Lung microvascular endothelial cell (primary cell): ENCODE data around the gene BPIFA1. TPM values are rescaled to one million over a fixed set of nuclear protein-coding genes. Genes with fewer than 3 reads are reported as not detected.
A peak's percentile ranks its signal among the peaks of the same experiment; 100 is the strongest.

ENCODE experiments used
- DNase-seq, 2 donors: peaks; one replicate each; pipeline versions ENCODE4 v3.0.0 to v3.0.0-alpha.2; 2010; ENCODE audit warnings: low read depth in 2 of 2
- total RNA-seq: library from RNA; depleted of rRNA; stranded (reverse); fragments of >200 nt; gene quantifications from 2 replicates; pipeline ENCODE4 v1.2.1, GENCODE V29; 2014

The BPIFA1 gene
- total RNA-seq, 1 donor from 2014 or later = not detected

GRCh38 chr20:33239979-33240736 lies 4.4 kb downstream of the BPIFA1 start:
- DNase-seq = no peak

GRCh38 chr20:33240923-33241322 lies 5.1 kb downstream of the BPIFA1 start:
- no peak for DNase-seq

GRCh38 chr20:33242319-33243100 lies 6.7 kb downstream of the BPIFA1 start:
- no peak for DNase-seq

GRCh38 chr20:33246077-33246476 lies 10.3 kb downstream of the BPIFA1 start:
- no peak for DNase-seq

GRCh38 chr20:33249456-33249855 lies 13.7 kb downstream of the BPIFA1 start:
- no peak for DNase-seq

GRCh38 chr20:33250666-33251065 lies 14.9 kb downstream of the BPIFA1 start:
- DNase-seq = no peak

GRCh38 chr20:33251496-33251895 lies 15.7 kb downstream of the BPIFA1 start:
- DNase-seq = peak in 1 of 2 donors; percentile 67

GRCh38 chr20:33252460-33252859 lies 16.7 kb downstream of the BPIFA1 start:
- DNase-seq = no peak

- DNase-seq = no peak
Observed at GRCh38 chr20:33255005-33255404, 19.2 kb downstream of the BPIFA1 start.

GRCh38 chr20:33257237-33257636 lies 21.4 kb downstream of the BPIFA1 start:
- no peak for DNase-seq

GRCh38 chr20:33259371-33259770 lies 23.6 kb downstream of the BPIFA1 start:
- DNase-seq = peak in 1 of 2 donors; percentile 76

- no peak for DNase-seq
Observed at GRCh38 chr20:33261465-33261864, 25.7 kb downstream of the BPIFA1 start.

- DNase-seq = peak; percentile 69 to 74
Observed at GRCh38 chr20:33262658-33263065, 26.9 kb downstream of the BPIFA1 start.

- no peak for DNase-seq
Observed at GRCh38 chr20:33263784-33264183, 28.0 kb downstream of the BPIFA1 start.

- no peak for DNase-seq
Observed at GRCh38 chr20:33267701-33268100, 31.9 kb downstream of the BPIFA1 start.

- no peak for DNase-seq
Observed at GRCh38 chr20:33272155-33272873, 36.5 kb downstream of the BPIFA1 start.

- no peak for DNase-seq
Observed at GRCh38 chr20:33273117-33273851, 37.5 kb downstream of the BPIFA1 start.

- no peak for DNase-seq
Observed at GRCh38 chr20:33275215-33275614, 39.4 kb downstream of the BPIFA1 start.

GRCh38 chr20:33275871-33276270 lies 40.1 kb downstream of the BPIFA1 start:
- no peak for DNase-seq

- DNase-seq = no peak
Observed at GRCh38 chr20:33276303-33277113, 40.7 kb downstream of the BPIFA1 start.
